Large intestine (tissue), 3 donors: ENCODE measurements around the gene INAFM2. TPM values are rescaled to one million over a fixed set of nuclear protein-coding genes. Genes with fewer than 3 reads are reported as not detected.

Source experiments
- DNase-seq, 2 donors: peaks; one replicate each; pipeline versions ENCODE4 v3.0.0 to v3.0.0-alpha.2; 2013
- H3K27ac ChIP-seq: one replicate; pipeline ENCODE4 v1.5.1; 2013; ENCODE audit warnings: low read length
- H3K27me3 ChIP-seq: 2 replicates; pipeline ENCODE4 v1.6.1; 2013; ENCODE audit warnings: low read length; ENCODE audit not compliant: control insufficient read depth, insufficient read depth
- H3K36me3 ChIP-seq: 2 replicates; pipeline ENCODE4 v1.6.1; 2013; ENCODE audit warnings: low read length; ENCODE audit not compliant: control insufficient read depth, insufficient read depth
- H3K4me1 ChIP-seq: one replicate; pipeline ENCODE4 v1.6.1; 2013; ENCODE audit warnings: low read length; ENCODE audit not compliant: control insufficient read depth, insufficient read depth
- H3K4me3 ChIP-seq: one replicate; pipeline ENCODE4 v1.5.1; 2013; ENCODE audit warnings: low read length
- H3K9me3 ChIP-seq: one replicate; pipeline ENCODE4 v1.6.1; 2013; ENCODE audit warnings: mild to moderate bottlenecking, low read depth, low read length, moderate library complexity; ENCODE audit not compliant: control insufficient read depth
- WGBS: methylation state at CpG from one replicate; pipeline ENCODE4 v1.1.5; 2013; ENCODE audit warnings: low lambda C conversion rate; ENCODE audit not compliant: insufficient coverage; 5-methylcytosine and 5-hydroxymethylcytosine counted together
- polyA plus RNA-seq: library from polyadenylated mRNA; unstranded; fragments of 120-200 nt; gene quantifications from one replicate; pipeline ENCODE4 v1.2.1, GENCODE V29; 2013

INAFM2 gene
- polyA plus RNA-seq, 1 donor, result 14.6 TPM

DNA sequence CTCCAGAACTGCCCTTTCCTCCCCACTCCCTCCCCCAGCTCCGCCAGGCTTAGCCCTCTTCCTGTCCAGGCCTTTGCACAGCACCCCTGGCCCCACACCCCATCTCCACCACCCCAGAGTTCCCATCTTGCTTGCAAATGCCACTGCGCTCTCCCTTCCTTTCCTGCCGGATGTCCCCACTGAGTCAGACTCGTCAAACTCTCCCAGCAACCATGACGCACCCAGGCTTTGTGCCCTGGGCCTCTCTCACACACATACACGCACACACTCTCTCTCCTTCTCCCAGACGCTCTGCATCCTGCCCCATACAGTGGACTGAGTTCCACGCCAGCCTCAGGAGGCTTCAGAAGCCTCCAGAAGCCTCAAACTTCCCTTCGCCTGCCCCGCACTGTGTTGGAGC lies 20.0 kb downstream of the INAFM2 start:
- DNase-seq, result peak in 1 of 2 donors; percentile 3
- WGBS, result no CpG with 5 or more reads among the region's 10 CpGs
- H3K36me3 ChIP-seq, result no peaks in the 10 kb centered on the region
- no peaks in the 10 kb centered on the region for H3K9me3 ChIP-seq
- no peak overlapping the region for H3K4me3 ChIP-seq
- H3K4me1 ChIP-seq, result peaks cover 90% of the 10 kb centered on the region
- no peak overlapping the region for H3K27ac ChIP-seq
- H3K27me3 ChIP-seq, result no peaks in the 10 kb centered on the region

DNA sequence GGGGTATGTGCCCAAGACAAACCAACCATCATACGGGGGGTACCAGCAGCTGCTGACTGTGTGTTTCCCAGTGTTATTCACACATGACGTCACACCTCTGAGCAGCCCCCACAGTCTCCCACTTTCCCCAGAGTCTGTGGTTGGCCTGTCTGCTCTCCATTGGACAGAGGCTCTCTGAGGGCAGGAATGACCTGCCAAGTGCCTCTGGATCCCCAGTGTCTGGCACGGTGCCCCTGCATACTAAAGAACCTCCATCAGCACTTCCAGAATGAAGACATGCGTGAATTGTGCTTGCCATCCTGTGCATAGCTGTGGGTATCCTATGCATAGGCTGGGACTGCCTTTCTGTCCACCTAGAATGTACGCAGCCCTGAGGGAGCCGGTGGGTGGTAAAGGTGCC lies 20.7 kb downstream of the INAFM2 start:
- no peak for DNase-seq
- Histone ChIP-seq H3K4me3 (no peak overlapping the region), H3K9me3 (no peaks in the 10 kb centered on the region), H3K4me1 (peaks cover 93% of the 10 kb centered on the region), H3K36me3 (no peaks in the 10 kb centered on the region), H3K27me3 (no peaks in the 10 kb centered on the region), H3K27ac (no peak overlapping the region)
- no CpG with 5 or more reads among the region's 6 CpGs for WGBS

DNA sequence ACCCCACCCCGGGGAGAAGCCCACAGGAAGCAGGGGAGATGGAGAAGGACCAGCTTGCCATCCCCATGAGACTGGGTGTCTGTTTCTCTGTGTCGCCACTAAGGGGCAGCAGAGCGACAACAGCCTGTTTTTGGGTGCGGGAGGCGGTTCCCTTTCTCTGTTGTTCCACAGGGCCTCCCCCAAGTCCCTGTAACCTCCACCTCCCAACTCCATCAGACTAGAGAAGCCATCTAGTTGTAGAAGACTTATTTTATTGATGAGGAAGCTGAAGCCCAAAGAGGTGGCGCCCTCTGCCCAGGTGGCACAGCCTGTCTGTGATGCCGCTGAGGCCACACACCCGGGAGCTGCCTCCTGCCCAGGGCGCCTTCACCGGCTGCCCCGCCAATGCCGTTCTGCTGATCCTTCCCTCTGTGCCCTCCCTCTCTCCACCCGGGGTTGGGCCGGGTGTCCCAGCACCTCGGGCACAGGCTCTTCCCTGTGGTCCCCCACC lies 21.2 kb downstream of the INAFM2 start:
- WGBS, result no CpG with 5 or more reads among the region's 15 CpGs
- peak; percentile 66 for DNase-seq
- peaks cover 93% of the 10 kb centered on the region for H3K4me1 ChIP-seq

DNA sequence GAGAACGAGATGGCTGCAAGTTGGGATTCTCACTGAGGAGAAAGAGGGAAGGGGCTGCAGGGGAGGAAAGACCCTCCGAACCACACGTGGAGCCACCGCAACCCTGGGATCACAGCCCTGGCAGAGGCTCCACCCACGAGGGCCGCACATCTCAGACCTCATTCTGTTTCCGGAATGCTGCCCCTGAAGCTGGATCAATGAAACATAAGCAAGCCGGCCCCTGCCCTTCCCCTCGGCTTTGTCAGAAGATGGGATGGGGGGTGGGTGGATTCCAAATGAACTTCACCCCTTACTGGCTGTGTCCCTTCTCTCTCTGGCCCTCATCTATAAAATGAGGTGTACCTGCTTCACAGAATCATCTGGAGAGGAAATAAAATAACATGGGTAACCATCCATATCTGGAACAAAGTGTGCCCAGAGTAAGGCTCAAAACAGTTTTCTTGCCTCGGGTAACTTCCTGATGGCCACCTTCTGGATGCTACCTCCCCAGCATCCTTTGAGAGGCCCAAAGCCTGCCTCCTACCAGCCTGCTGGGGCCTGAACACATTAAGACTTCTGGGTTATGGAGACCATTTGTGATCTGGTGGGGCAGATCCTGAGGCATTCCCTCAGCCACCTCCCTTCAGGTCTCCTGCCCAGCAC lies 21.9 kb downstream of the INAFM2 start:
- peak overlapping the region; percentile 99 for H3K27ac ChIP-seq
- no peak overlapping the region for H3K4me3 ChIP-seq
- H3K27me3 ChIP-seq, result no peaks in the 10 kb centered on the region
- peak in 1 of 2 donors; percentile 33 for DNase-seq
- H3K36me3 ChIP-seq, result no peaks in the 10 kb centered on the region
- H3K9me3 ChIP-seq, result no peaks in the 10 kb centered on the region
- peaks cover 93% of the 10 kb centered on the region for H3K4me1 ChIP-seq
- WGBS, result no CpG with 5 or more reads among the region's 10 CpGs

More for the DNA sequence above, 21.2 kb downstream of the INAFM2 start:
- Histone ChIP-seq H3K27ac (peak overlapping the region; percentile 99), H3K36me3 (no peaks in the 10 kb centered on the region), H3K4me3 (no peak overlapping the region), H3K9me3 (no peaks in the 10 kb centered on the region), H3K27me3 (no peaks in the 10 kb centered on the region)

DNA sequence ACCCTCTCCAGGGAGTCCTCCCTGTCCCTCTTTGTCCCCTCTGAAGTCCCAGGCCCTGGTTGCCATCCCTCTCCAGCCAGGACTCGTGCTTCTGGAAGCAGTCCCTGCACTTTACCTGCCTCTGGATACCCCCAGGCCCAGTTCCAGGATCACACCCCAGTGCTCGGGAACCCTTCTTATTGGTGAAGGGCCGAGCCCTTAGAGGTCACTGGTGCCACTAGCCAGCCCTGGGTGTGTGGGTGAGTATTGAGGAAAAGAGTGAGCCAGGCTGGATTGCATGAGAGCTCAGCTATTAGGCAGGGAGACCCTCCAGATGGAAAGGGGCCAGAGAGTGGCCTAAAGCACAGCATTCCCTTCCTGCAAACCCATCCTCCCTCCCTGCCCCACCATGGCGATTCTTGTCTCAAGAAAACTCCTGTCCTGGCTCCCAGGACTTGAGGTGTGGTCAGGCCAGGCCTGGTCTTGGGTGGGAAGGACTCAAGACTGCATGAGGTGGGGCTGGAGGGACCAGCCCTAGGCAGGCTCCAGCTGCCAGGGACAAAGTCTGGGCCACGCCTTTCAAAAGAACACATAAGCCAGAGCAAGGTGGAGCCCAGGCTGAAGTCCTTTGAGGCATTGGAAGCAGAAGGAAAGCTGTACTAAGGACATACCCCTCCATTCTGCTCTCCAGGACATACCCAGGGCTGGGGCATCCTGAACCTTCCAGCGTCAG lies 22.5 kb downstream of the INAFM2 start:
- WGBS, result no CpG with 5 or more reads among the region's 6 CpGs

DNA sequence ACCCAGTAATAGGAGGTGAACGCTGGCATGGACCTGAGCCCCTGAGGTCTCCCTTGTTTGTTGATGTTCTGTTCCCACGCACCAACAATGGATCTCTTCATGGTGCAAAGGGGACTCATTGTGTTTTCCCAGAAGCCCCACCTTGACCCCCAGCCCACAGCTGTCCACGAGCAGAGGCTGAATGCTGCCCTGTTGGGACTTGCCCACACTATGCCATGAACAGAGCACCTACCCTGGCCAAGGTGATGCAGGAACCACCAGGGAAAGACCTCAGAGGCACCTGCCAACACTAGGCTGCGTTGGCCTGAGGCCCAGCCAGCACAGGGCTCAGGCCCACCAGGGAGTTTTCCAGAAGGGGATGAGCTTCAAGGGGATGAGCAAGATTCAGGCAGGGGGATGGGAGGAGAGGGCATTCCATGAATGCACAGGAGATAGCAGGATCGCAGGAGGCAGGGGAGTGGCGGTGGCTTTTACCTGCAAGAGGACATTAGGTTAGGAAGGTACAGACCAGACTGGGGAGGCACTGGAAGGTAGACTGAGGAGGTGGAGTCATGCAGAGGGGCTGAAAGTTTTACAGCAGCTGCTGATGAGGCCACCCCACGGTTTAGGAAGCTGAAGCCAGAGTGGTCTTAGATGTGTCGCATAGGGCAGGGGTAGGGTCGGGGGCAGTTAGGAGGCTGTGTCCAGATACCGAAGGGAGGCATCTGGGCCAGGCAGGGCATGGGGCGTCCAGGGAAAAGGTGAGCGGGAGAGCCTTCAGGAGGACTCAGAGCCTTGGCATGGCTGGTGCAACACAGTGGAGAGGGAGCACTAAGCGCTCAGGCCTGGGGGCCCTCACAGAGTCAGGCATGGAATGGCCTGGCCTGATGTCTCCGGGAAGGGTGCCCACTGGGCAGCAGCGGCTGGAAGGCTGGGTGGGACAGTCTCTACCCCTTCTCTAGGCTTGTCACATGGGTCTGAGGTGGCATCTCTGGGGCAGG lies 23.4 kb downstream of the INAFM2 start:
- H3K36me3 ChIP-seq, result no peaks in the 10 kb centered on the region
- peak overlapping the region; percentile 99 for H3K27ac ChIP-seq
- peak in 1 of 2 donors; percentile 54 for DNase-seq
- H3K4me1 ChIP-seq, result peaks cover 82% of the 10 kb centered on the region
- H3K9me3 ChIP-seq, result no peaks in the 10 kb centered on the region
- H3K27me3 ChIP-seq, result no peaks in the 10 kb centered on the region
- WGBS, result 18% methylated on average over 2 of the region's 15 CpGs
- H3K4me3 ChIP-seq, result no peak overlapping the region

More for the DNA sequence above, 22.5 kb downstream of the INAFM2 start:
- no peak overlapping the region for H3K4me3 ChIP-seq
- H3K27me3 ChIP-seq, result no peaks in the 10 kb centered on the region
- H3K36me3 ChIP-seq, result no peaks in the 10 kb centered on the region
- H3K4me1 ChIP-seq, result peaks cover 90% of the 10 kb centered on the region
- H3K9me3 ChIP-seq, result no peaks in the 10 kb centered on the region
- peak; percentile 95 to 98 for DNase-seq
- peak overlapping the region; percentile 99 for H3K27ac ChIP-seq

DNA sequence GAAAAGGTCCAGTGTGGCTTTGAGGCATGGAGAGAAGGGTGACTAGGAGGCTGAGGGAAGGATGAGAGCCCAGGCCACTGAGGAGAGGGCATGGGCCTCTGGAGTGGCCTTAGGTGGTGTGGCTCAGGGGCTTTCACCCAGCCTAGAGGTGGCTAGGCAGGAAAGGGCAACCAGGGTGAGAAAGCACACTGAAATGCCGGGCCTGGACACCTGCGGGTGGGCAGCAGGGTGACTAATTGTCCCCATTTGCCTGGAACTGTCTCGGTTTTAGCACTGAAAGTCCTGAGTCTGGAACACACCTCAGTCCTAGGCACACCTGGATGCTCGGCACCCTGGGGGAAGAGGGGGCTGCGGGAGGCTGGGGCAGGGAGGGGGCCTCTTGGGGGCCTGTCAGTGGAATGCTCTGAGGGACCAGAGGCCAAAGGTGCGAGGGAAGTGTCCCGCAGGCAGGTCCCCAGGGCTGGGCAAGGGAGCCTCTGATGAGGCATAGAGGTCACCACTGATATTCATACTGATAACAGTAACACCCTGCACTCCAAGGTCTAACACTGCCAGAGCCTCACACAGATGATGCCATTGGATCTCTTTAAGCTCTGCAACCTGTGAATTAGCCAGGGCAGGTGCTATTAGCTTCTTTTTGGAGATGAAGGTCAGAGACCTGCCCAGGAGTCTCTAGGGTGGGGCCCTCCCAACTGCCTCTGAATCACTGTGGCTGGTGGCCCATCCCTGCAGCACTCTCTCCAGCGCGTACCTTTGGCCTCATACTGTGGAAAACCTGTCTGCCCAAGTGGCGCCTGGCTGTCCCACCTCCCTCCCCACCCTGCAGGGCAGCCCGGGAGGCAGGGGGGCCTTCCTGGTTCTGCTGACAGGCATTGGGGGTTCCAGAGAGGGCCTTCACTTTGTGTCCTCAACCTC lies 24.3 kb downstream of the INAFM2 start:
- WGBS, result no CpG with 5 or more reads among the region's 11 CpGs
- Histone ChIP-seq H3K27ac (peak overlapping the region; percentile 99), H3K27me3 (no peaks in the 10 kb centered on the region), H3K9me3 (no peaks in the 10 kb centered on the region), H3K4me1 (peaks cover 75% of the 10 kb centered on the region), H3K36me3 (peaks cover under 1% of the 10 kb centered on the region), H3K4me3 (no peak overlapping the region)
- peak; percentile 91 to 96 for DNase-seq

DNA sequence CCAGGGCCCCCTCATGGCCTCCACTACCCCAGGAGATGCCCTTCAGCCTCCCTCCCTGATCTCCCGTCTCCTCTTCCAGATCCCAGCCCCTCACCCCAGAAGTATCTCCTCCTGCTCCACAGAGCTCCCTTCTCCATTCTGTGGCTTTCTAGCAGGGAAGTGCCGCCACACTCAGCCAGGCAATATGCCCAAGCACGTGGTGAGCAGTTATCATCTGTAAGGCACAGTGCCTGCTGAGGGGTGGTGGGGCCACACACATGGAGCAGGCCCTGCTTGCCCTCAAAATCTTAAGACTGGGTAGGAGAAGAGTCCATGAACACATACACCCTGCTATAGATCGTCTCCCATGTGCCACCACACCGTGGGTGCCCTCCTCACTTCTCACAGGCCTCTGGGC lies 25.0 kb downstream of the INAFM2 start:
- no peaks in the 10 kb centered on the region for H3K9me3 ChIP-seq
- H3K4me1 ChIP-seq, result peaks cover 69% of the 10 kb centered on the region
- H3K36me3 ChIP-seq, result peaks cover 5% of the 10 kb centered on the region
- WGBS, result no CpG with 5 or more reads among the region's 5 CpGs
- no peaks in the 10 kb centered on the region for H3K27me3 ChIP-seq
- DNase-seq, result no peak
- H3K4me3 ChIP-seq, result no peak overlapping the region
- H3K27ac ChIP-seq, result peak overlapping the region; percentile 99

DNA sequence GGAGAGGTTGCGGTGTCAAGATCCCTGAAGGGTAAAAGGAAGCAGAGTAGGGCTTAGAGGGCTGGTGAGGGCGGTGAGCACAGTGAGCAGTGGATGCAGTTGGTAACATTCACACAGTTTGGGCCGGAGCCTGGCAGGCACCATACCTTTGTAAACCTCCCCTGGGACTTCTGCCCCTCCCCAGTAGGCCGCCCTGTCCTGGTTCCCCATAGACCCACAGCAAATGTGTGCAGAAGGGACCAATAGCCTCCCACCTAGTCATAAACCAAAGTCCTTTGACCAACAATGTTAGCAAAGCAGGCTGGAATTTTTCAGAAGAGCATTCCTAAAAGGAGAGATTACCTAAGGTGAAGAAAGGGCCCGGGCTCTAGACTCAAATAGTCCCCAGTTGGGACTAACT lies 25.7 kb downstream of the INAFM2 start:
- Histone ChIP-seq H3K36me3 (peaks cover 7% of the 10 kb centered on the region), H3K27me3 (no peaks in the 10 kb centered on the region), H3K4me1 (peaks cover 67% of the 10 kb centered on the region), H3K4me3 (no peak overlapping the region), H3K27ac (peak overlapping the region; percentile 99), H3K9me3 (no peaks in the 10 kb centered on the region)
- DNase-seq, result peak; percentile 64 to 86
- no CpG with 5 or more reads among the region's 5 CpGs for WGBS
